Testis (tissue), 2 donors: ENCODE results near the gene HOXB8.

Source experiments
- CTCF ChIP-seq, 3 experiments: fragments of 450-650 bp in 2 of 3; fragments of 200-600 bp in 1 of 3; sonication (generic) in 1 of 3; IDR thresholded peaks; one replicate each; pipeline ENCODE4 v1.5.1; 2016 to 2019; ENCODE audit warnings: antibody characterized with exemption in 3 of 3, mild to moderate bottlenecking in 2 of 3, moderate library complexity in 1 of 3
- POLR2A ChIP-seq: fragments of 450-650 bp; IDR thresholded peaks from one replicate; pipeline ENCODE4 v1.6.1; 2017; ENCODE audit warnings: antibody characterized with exemption, mild to moderate bottlenecking, moderate library complexity

GRCh38 chr17:48584223-48584741, 30.8 kb downstream of the HOXB8 start:
- TF ChIP-seq POLR2A (no peak), CTCF (IDR thresholded peaks at IDR 0.05) (no peak)
